ENCODE data around the gene SIX4. TPM values are rescaled to one million over a fixed set of nuclear protein-coding genes. Genes with fewer than 3 reads are reported as not detected.

SIX4 gene
- polyA plus RNA-seq, 3 donors, result not detected

DNA sequence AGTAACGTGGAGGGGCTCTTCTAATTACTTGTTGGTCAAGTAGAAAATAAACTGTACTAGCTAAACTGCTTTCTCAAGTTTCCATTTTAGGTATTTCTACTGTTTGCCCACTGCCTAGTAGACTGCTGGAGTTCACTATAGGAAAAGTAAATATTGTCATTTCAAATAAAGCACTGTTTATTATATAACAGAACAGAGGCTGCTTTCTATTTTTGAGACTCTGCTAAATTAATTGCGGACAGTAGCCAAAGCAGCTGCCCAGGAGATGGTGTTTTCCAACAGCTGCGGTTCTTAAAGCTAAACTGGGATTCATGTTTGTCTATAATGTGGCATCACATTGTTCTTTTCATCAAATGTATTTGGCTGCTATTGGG is 59.0 kb downstream of the SIX4 start:
- H3K9ac ChIP-seq (ENCODE audit: insufficient read depth, low read length, poor library complexity, severe bottlenecking), result no peak overlapping the region
- no peak overlapping the region for H3K4me3 Mint-ChIP-seq
- DNase-seq, result no peak

DNA sequence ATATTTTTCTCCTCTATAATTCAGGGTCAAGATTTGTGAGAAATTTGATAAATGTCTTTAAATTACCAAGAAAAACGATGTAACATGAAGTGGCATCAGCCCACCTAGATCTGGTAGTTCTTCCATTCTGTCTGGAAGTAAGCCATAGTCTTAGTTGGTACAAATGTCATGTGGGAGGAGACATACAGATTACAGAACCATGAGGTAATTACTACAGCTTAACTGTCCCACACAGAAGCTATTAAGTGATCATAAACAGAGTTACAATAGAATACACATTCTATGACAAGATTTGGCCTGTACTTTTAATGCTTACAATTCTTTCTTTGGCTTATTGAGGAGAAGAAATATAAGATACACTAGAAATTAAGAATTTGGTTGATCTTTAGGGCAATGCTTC is 61.2 kb downstream of the SIX4 start:
- H3K4me2 ChIP-seq (replicated peaks; ENCODE audit: extremely low read depth, low read length, poor library complexity, severe bottlenecking), result no peak overlapping the region
- H2AFZ ChIP-seq (ENCODE audit: insufficient read depth, low read depth, low read length, poor library complexity, severe bottlenecking), result no peak overlapping the region
- Mint-ChIP-seq H3K4me3 (peak overlapping the region in 1 of 2 donors; percentile 14), H3K27me3 (ENCODE audit: low read depth in 3 of 3) (peaks cover 49 to 72% (median 54%) of the 10 kb centered on the region in 3 donors), H3K36me3 (peaks cover 0 to 3% of the 10 kb centered on the region in 2 donors), H3K4me1 (peaks cover 8% of the 10 kb centered on the region), H3K9me3 (peaks cover 0 to 7% (median 3%) of the 10 kb centered on the region in 7 donors), H3K27ac (no peak overlapping the region)
- no peak overlapping the region for H3K9ac ChIP-seq (ENCODE audit: insufficient read depth, low read length, poor library complexity, severe bottlenecking)
- no peaks in the 10 kb centered on the region for H3K79me2 ChIP-seq (ENCODE audit: insufficient read depth, low read length)
- no peak overlapping the region for H3K4me3 ChIP-seq (replicated peaks in 1 of 3; ENCODE audit: low read depth in 2 of 3, low read length in 3 of 3)
- TF ChIP-seq CTCF (IDR thresholded peaks at IDR 0.05), result no peak
- peaks cover 0 to 10% of the 10 kb centered on the region in 2 donors for H3K9me3 ChIP-seq (replicated peaks in 1 of 2; ENCODE audit: control insufficient read depth in 1 of 2, insufficient read depth in 1 of 2, low read length in 2 of 2)
- DNase-seq, result no peak
- peaks cover 31 to 68% of the 10 kb centered on the region in 2 donors for H3K27me3 ChIP-seq (ENCODE audit: control insufficient read depth in 2 of 2, insufficient read depth in 2 of 2, low read length in 2 of 2)
- no peak overlapping the region for H3K27ac ChIP-seq (ENCODE audit: low read depth in 1 of 2, low read length in 2 of 2)
- no peaks in the 10 kb centered on the region for H4K20me1 ChIP-seq (ENCODE audit: insufficient read depth, low read length)
- no peaks in the 10 kb centered on the region for H3K36me3 ChIP-seq (replicated peaks in 1 of 2; ENCODE audit: control insufficient read depth in 1 of 2, insufficient read depth in 2 of 2, low read length in 2 of 2)
- H3K4me1 ChIP-seq (ENCODE audit: control insufficient read depth in 1 of 2, insufficient read depth in 2 of 2, low read length in 2 of 2), result peaks cover 2 to 8% of the 10 kb centered on the region in 2 donors
- intact Hi-C loops (cut with micrococcal nuclease), result no loop called here
- WGBS (ENCODE audit: insufficient coverage), result no CpG with 5 or more reads among the region's 1 CpG

More for the DNA sequence above, 59.0 kb downstream of the SIX4 start:
- Mint-ChIP-seq H3K4me1 (peaks cover 5% of the 10 kb centered on the region), H3K27me3 (ENCODE audit: low read depth in 3 of 3) (peaks cover 30 to 58% (median 36%) of the 10 kb centered on the region in 3 donors), H3K9me3 (peaks cover 0 to 7% (median 0%) of the 10 kb centered on the region in 7 donors), H3K27ac (no peak overlapping the region), H3K36me3 (no peaks in the 10 kb centered on the region)
- Histone ChIP-seq H3K9me3 (replicated peaks in 1 of 2; ENCODE audit: control insufficient read depth in 1 of 2, insufficient read depth in 1 of 2, low read length in 2 of 2) (no peaks in the 10 kb centered on the region), H3K36me3 (replicated peaks in 1 of 2; ENCODE audit: control insufficient read depth in 1 of 2, insufficient read depth in 2 of 2, low read length in 2 of 2) (no peaks in the 10 kb centered on the region), H3K27ac (ENCODE audit: low read depth in 1 of 2, low read length in 2 of 2) (no peak overlapping the region), H4K20me1 (ENCODE audit: insufficient read depth, low read length) (no peaks in the 10 kb centered on the region), H3K4me3 (replicated peaks in 1 of 3; ENCODE audit: low read depth in 2 of 3, low read length in 3 of 3) (no peak overlapping the region), H3K4me1 (ENCODE audit: control insufficient read depth in 1 of 2, insufficient read depth in 2 of 2, low read length in 2 of 2) (peaks cover 0 to 7% of the 10 kb centered on the region in 2 donors), H2AFZ (ENCODE audit: insufficient read depth, low read depth, low read length, poor library complexity, severe bottlenecking) (no peak overlapping the region), H3K79me2 (ENCODE audit: insufficient read depth, low read length) (no peaks in the 10 kb centered on the region), H3K4me2 (replicated peaks; ENCODE audit: extremely low read depth, low read length, poor library complexity, severe bottlenecking) (no peak overlapping the region), H3K27me3 (ENCODE audit: control insufficient read depth in 2 of 2, insufficient read depth in 2 of 2, low read length in 2 of 2) (peaks cover 12 to 48% of the 10 kb centered on the region in 2 donors)
- TF ChIP-seq CTCF (IDR thresholded peaks at IDR 0.05), result no peak
- intact Hi-C loops (cut with micrococcal nuclease), result no loop called here
- 100% methylated on average over 1 of the region's 3 CpGs for whole genome bisulfite sequencing (ENCODE audit: insufficient coverage)

All from CD14-positive monocyte (primary cell).